Neural cell (in vitro differentiated cells): Measurements from ENCODE around the gene EYA3. TPM values are rescaled to one million over a fixed set of nuclear protein-coding genes. Genes with fewer than 3 reads are reported as not detected.

Experiments
- H2AFZ ChIP-seq: fragments of 200-600, 300-800 bp; sonication (generic), shearing (Covaris generic); 2 replicates; pipeline ENCODE4 v1.6.0; 2014; ENCODE audit warnings: low read depth, mild to moderate bottlenecking, antibody characterized with exemption, low read length, moderate library complexity
- H3F3A ChIP-seq: fragments of 200-600 bp; shearing (Covaris generic); 2 replicates; pipeline ENCODE4 v1.6.1; 2016; ENCODE audit warnings: mild to moderate bottlenecking, moderate library complexity, mixed read lengths, antibody characterized with exemption, low read length; ENCODE audit not compliant: insufficient read depth, poor library complexity, severe bottlenecking
- H3K27ac ChIP-seq: fragments of 200-600, 300-800 bp; sonication (generic), shearing (Covaris generic); 2 replicates; pipeline ENCODE4 v1.5.1; 2014; ENCODE audit warnings: mild to moderate bottlenecking, low read length, moderate library complexity
- H3K27me3 ChIP-seq: fragments of 300-800, 200-600 bp; sonication (generic), shearing (Covaris generic); 2 replicates; pipeline ENCODE4 v1.6.0; 2014; ENCODE audit warnings: mild to moderate bottlenecking, low read depth, low read length, moderate library complexity; ENCODE audit not compliant: insufficient read depth
- H3K36me3 ChIP-seq: fragments of 300-800, 200-600 bp; sonication (generic), shearing (Covaris generic); 2 replicates; pipeline ENCODE4 v1.5.1; 2014; ENCODE audit warnings: mild to moderate bottlenecking, antibody characterized with exemption, low read length, moderate library complexity; ENCODE audit not compliant: insufficient read depth
- H3K4me2 ChIP-seq: fragments of 300-800, 200-600 bp; sonication (generic), shearing (Covaris generic); 2 replicates; pipeline ENCODE4 v1.6.0; 2014; ENCODE audit warnings: mild to moderate bottlenecking, low read length
- H3K4me3 ChIP-seq: fragments of 300-800, 200-600 bp; sonication (generic), shearing (Covaris generic); 2 replicates; pipeline ENCODE4 v1.5.1; 2014; ENCODE audit warnings: mild to moderate bottlenecking, low read length, moderate library complexity
- H3K79me2 ChIP-seq: fragments of 200-600 bp; shearing (Covaris generic); replicated peaks from 2 replicates; pipeline ENCODE4 v1.6.0; 2014; ENCODE audit warnings: mild to moderate bottlenecking, low read length, moderate library complexity; ENCODE audit not compliant: insufficient read depth
- H3K9ac ChIP-seq: fragments of 300-800, 200-600 bp; sonication (generic), shearing (Covaris generic); 2 replicates; pipeline ENCODE4 v1.6.1; 2016; ENCODE audit warnings: mild to moderate bottlenecking, low read length, mixed read lengths
- H3K9me2 ChIP-seq: fragments of 200-600 bp; shearing (Covaris generic); 2 replicates; pipeline ENCODE4 v1.6.1; 2016; ENCODE audit warnings: mild to moderate bottlenecking, low read length, mixed read lengths; ENCODE audit not compliant: insufficient read depth
- H3K9me3 ChIP-seq: fragments of 200-600, 300-800 bp; sonication (generic), shearing (Covaris generic); 2 replicates; pipeline ENCODE4 v1.6.1; 2016; ENCODE audit warnings: mild to moderate bottlenecking, mixed run types, low read length, moderate library complexity, mixed read lengths
- H4K20me1 ChIP-seq: fragments of 200-600 bp; shearing (Covaris generic); 2 replicates; pipeline ENCODE4 v1.6.1; 2016; ENCODE audit warnings: mild to moderate bottlenecking, mixed run types; ENCODE audit not compliant: insufficient read depth
- EP300 ChIP-seq: fragments of 450-650 bp; conservative IDR thresholded peaks from 2 replicates; pipeline ENCODE4 v1.6.1; 2014; ENCODE audit warnings: antibody characterized with exemption, mild to moderate bottlenecking, moderate library complexity; ENCODE audit not compliant: poor library complexity, severe bottlenecking
- EZH2 ChIP-seq: fragments of 200-600, 300-800 bp; shearing (Covaris generic), sonication (generic); IDR thresholded peaks from 2 replicates; pipeline ENCODE4 v1.6.1; 2014; ENCODE audit warnings: antibody characterized with exemption, low read length, borderline replicate concordance, mild to moderate bottlenecking; ENCODE audit not compliant: insufficient read depth, poor library complexity, severe bottlenecking
- MXI1 ChIP-seq: fragments of 450-650 bp; conservative IDR thresholded peaks from 2 replicates; pipeline ENCODE4 v1.6.1; 2014; ENCODE audit warnings: antibody characterized with exemption, mild to moderate bottlenecking; ENCODE audit not compliant: poor library complexity, severe bottlenecking
- POLR2AphosphoS5 ChIP-seq: IDR thresholded peaks from 2 replicates; pipeline ENCODE4 v1.6.1; 2012
- RAD21 ChIP-seq: fragments of 450-650 bp; conservative IDR thresholded peaks from 2 replicates; pipeline ENCODE4 v1.6.1; 2014; ENCODE audit warnings: antibody characterized with exemption, mild to moderate bottlenecking, moderate library complexity
- SMC3 ChIP-seq: fragments of 450-650 bp; conservative IDR thresholded peaks from 2 replicates; pipeline ENCODE4 v1.6.1; 2014; ENCODE audit warnings: antibody characterized with exemption, mild to moderate bottlenecking, moderate library complexity; ENCODE audit not compliant: poor library complexity
- TAF1 ChIP-seq: IDR thresholded peaks from 2 replicates; pipeline ENCODE4 v1.6.1; 2012; ENCODE audit warnings: low read depth
- polyA plus RNA-seq: library from polyadenylated mRNA; depleted of rRNA; stranded (reverse); fragments of >200 nt; gene quantifications from 2 replicates; pipeline ENCODE4 v1.2.3, GENCODE V29; 2014
- TF ChIP-seq, protein P1 (sequence below): IDR thresholded peaks from 2 replicates; pipeline ENCODE4 v1.6.1; 2012; ENCODE audit warnings: borderline replicate concordance
- TF ChIP-seq, protein P2 (sequence below): fragments of 450-650 bp; IDR thresholded peaks from 2 replicates; pipeline ENCODE4 v1.5.1; 2014; ENCODE audit warnings: antibody characterized with exemption, mild to moderate bottlenecking, moderate library complexity; ENCODE audit not compliant: poor library complexity, severe bottlenecking

EYA3 gene
- polyA plus RNA-seq, 1 donor from 2014 or later: 11.2 TPM

DNA sequence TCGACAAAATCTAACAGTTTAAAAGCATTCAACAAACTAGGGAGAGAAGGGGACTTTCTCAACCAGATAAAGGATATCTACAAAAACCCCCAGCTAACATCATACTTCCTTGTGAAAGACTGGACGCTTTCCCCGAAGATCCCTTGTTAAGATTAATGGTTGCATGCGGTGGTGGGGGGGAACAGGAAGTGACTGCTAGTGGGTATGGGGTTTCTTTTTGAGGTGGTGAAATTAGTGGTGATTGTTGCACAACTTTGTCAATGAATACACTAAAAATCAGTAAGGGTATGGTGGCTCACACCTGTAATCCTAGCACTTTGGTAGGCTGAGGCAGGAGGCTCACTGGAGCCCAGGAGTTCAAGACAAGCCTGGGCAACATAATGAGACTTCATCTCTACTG, 26.9 kb upstream of the EYA3 start:
- Histone ChIP-seq H3K36me3 (no peaks in the 10 kb centered on the region), H3K9me3 (no peaks in the 10 kb centered on the region), H3F3A (no peaks in the 10 kb centered on the region), H3K9ac (no peak overlapping the region), H3K79me2 (no peaks in the 10 kb centered on the region), H4K20me1 (no peaks in the 10 kb centered on the region), H3K27me3 (no peaks in the 10 kb centered on the region), H3K4me2 (no peak overlapping the region), H3K4me3 (no peak overlapping the region), H3K27ac (no peak overlapping the region), H2AFZ (no peak overlapping the region), H3K9me2 (no peaks in the 10 kb centered on the region)
- no peak for TF ChIP-seq EZH2
- no peak for TF ChIP-seq MXI1
- TF ChIP-seq SMC3: no peak
- TF ChIP-seq, protein P1, sequence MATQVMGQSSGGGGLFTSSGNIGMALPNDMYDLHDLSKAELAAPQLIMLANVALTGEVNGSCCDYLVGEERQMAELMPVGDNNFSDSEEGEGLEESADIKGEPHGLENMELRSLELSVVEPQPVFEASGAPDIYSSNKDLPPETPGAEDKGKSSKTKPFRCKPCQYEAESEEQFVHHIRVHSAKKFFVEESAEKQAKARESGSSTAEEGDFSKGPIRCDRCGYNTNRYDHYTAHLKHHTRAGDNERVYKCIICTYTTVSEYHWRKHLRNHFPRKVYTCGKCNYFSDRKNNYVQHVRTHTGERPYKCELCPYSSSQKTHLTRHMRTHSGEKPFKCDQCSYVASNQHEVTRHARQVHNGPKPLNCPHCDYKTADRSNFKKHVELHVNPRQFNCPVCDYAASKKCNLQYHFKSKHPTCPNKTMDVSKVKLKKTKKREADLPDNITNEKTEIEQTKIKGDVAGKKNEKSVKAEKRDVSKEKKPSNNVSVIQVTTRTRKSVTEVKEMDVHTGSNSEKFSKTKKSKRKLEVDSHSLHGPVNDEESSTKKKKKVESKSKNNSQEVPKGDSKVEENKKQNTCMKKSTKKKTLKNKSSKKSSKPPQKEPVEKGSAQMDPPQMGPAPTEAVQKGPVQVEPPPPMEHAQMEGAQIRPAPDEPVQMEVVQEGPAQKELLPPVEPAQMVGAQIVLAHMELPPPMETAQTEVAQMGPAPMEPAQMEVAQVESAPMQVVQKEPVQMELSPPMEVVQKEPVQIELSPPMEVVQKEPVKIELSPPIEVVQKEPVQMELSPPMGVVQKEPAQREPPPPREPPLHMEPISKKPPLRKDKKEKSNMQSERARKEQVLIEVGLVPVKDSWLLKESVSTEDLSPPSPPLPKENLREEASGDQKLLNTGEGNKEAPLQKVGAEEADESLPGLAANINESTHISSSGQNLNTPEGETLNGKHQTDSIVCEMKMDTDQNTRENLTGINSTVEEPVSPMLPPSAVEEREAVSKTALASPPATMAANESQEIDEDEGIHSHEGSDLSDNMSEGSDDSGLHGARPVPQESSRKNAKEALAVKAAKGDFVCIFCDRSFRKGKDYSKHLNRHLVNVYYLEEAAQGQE: no peak
- TF ChIP-seq EP300: no peak
- no peak for TF ChIP-seq POLR2AphosphoS5
- TF ChIP-seq RAD21: no peak
- TF ChIP-seq, protein P2, sequence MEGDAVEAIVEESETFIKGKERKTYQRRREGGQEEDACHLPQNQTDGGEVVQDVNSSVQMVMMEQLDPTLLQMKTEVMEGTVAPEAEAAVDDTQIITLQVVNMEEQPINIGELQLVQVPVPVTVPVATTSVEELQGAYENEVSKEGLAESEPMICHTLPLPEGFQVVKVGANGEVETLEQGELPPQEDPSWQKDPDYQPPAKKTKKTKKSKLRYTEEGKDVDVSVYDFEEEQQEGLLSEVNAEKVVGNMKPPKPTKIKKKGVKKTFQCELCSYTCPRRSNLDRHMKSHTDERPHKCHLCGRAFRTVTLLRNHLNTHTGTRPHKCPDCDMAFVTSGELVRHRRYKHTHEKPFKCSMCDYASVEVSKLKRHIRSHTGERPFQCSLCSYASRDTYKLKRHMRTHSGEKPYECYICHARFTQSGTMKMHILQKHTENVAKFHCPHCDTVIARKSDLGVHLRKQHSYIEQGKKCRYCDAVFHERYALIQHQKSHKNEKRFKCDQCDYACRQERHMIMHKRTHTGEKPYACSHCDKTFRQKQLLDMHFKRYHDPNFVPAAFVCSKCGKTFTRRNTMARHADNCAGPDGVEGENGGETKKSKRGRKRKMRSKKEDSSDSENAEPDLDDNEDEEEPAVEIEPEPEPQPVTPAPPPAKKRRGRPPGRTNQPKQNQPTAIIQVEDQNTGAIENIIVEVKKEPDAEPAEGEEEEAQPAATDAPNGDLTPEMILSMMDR: no peak
- no peak for TF ChIP-seq TAF1

DNA sequence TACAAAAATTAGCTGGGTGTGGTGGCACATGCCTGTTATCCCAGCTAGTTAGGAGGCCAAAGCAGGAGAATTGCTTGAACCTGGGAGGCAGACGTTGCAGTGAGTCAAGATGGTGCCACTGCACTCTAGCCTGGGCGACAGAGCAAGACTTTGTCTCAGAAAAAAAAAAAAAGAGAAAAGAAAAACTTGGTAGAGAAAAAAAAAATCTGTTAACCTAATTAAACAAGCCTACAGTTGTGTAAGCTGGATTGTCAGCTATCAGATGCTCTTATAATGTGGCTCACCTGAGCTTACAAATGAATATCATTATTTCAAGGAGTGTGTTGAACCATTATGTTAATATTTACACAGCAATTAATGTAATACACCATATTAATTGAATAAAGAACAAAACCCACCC, 26.4 kb upstream of the EYA3 start:
- H3K9ac ChIP-seq: no peak overlapping the region
- no peak overlapping the region for H3K4me3 ChIP-seq
- no peaks in the 10 kb centered on the region for H3K9me2 ChIP-seq
- no peak overlapping the region for H2AFZ ChIP-seq
- H3K79me2 ChIP-seq: no peaks in the 10 kb centered on the region
- no peak overlapping the region for H3K27ac ChIP-seq
- no peaks in the 10 kb centered on the region for H3K9me3 ChIP-seq
- H3K4me2 ChIP-seq: no peak overlapping the region
- no peaks in the 10 kb centered on the region for H3F3A ChIP-seq
- TF ChIP-seq EP300 (no peak), MXI1 (no peak)
- no peaks in the 10 kb centered on the region for H3K36me3 ChIP-seq
- H4K20me1 ChIP-seq: no peaks in the 10 kb centered on the region
- no peaks in the 10 kb centered on the region for H3K27me3 ChIP-seq

DNA sequence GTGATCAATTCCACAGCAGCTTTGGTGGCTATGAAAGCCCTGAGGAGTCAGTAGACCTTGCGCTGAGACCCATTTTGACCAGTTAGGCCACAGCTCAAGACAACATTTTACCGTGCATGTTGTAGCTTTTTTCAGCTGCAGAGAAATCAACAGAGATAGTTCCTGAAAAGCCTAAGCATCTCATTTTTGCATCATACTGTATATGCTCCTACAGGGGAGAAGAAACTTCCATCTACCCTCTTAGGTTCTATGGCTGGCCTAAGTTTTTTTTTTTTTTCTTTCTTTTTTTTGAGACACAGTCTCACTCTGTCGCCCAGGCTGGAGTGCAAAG, 24.8 kb upstream of the EYA3 start:
- Histone ChIP-seq H3K9me3 (no peaks in the 10 kb centered on the region), H2AFZ (no peak overlapping the region), H3K9me2 (no peaks in the 10 kb centered on the region), H3K9ac (no peak overlapping the region), H4K20me1 (no peaks in the 10 kb centered on the region), H3F3A (no peaks in the 10 kb centered on the region), H3K4me2 (no peak overlapping the region), H3K27ac (no peak overlapping the region), H3K36me3 (no peaks in the 10 kb centered on the region), H3K79me2 (no peaks in the 10 kb centered on the region), H3K27me3 (no peaks in the 10 kb centered on the region), H3K4me3 (no peak overlapping the region)
- TF ChIP-seq EP300 (no peak), TAF1 (no peak), SMC3 (no peak), MXI1 (no peak), EZH2 (no peak), POLR2AphosphoS5 (no peak), RAD21 (no peak)
- TF ChIP-seq, protein P1: no peak
- TF ChIP-seq, protein P2: no peak
